Psoas muscle (tissue), 8 donors: Measurements from ENCODE around the gene GABRA4. TPM values are rescaled to one million over a fixed set of nuclear protein-coding genes. Genes with fewer than 3 reads are reported as not detected.

Experiments used
- ATAC-seq, 4 donors: fragments of 200-7000 bp; cut with Tn5 transposase; one replicate each; pipeline ENCODE4 v1.9.1; 2020; ENCODE audit warnings: moderate library complexity in 3 of 4, mild to moderate bottlenecking in 2 of 4
- DNase-seq, 2 donors: peaks; one replicate each; pipeline ENCODE4 v3.0.0-alpha.2; 2020
- H3K27ac ChIP-seq: fragments of 200-600 bp; one replicate; pipeline ENCODE4 v1.8.0; 2022
- H3K27me3 ChIP-seq, 3 donors: fragments of 200-600 bp in 1 of 3; one replicate each; pipeline versions ENCODE4 v1.6.1 to v1.8.0; 2013 to 2022; ENCODE audit warnings: low read length in 2 of 3, mild to moderate bottlenecking in 2 of 3, moderate library complexity in 1 of 3; ENCODE audit not compliant: insufficient read depth in 3 of 3
- H3K36me3 ChIP-seq, 2 donors: fragments of 200-600 bp in 1 of 2; one replicate each; pipeline versions ENCODE4 v1.6.1 to v1.8.0; 2013 to 2022; ENCODE audit warnings: low read depth in 1 of 2, mild to moderate bottlenecking in 1 of 2, moderate library complexity in 1 of 2; ENCODE audit not compliant: insufficient read depth in 1 of 2
- H3K4me1 ChIP-seq: fragments of 200-600 bp; one replicate; pipeline ENCODE4 v1.8.0; 2022
- H3K4me3 ChIP-seq: fragments of 200-600 bp; one replicate; pipeline ENCODE4 v1.8.0; 2022; ENCODE audit warnings: mild to moderate bottlenecking
- H3K9me3 ChIP-seq: fragments of 200-600 bp; one replicate; pipeline ENCODE4 v1.8.0; 2022
- WGBS, 3 donors: extraction: QIAGEN DNeasy Blood & Tissue Kit; methylation state at CpG; one replicate each; pipeline versions ENCODE4 v1.1.6 to v1.1.7; 2013; 5-methylcytosine and 5-hydroxymethylcytosine counted together
- intact Hi-C, 2 donors: fragments of 100-400 bp; cut with DNase I; formaldehyde crosslinking; loops; one replicate each; pipeline versions ENCODE4 v1.11.0 to v1.14.2; 2022
- polyA plus RNA-seq, 3 donors: library from polyadenylated mRNA; stranded (reverse); fragments of 200-250 nt; gene quantifications; one replicate each; pipeline ENCODE4 v1.2.3, GENCODE V29; 2013
- total RNA-seq, 4 donors: library from RNA; stranded (reverse); fragmentation: NEBNext Ultra II Directional in 2 of 4; extraction: Animal tissue kit (Norgen Biotek cat#: 25700) in 2 of 4; gene quantifications; one replicate each; pipeline versions ENCODE4 v1.2.1 to v1.2.4, GENCODE V29; 2021 to 2023
- TF ChIP-seq, protein P1 (sequence below): fragments of 200-600 bp; IDR thresholded peaks from one replicate; pipeline ENCODE4 v1.8.0; 2022; ENCODE audit warnings: antibody characterized with exemption
- donor health status: healthy with polysubstance abuse.
- donor health status: DM: no; HTN: no; CAD: no; lungs with moderate emphysema.
- donor health status: Bipolar disorder and iron deficiency.
- donor health status: healthy.
- donor health status: DM: yes; HTN: yes; CAD: no.
- donor health status: DM: no; HTN: no; CAD: no.
- donor health status: DM: no; HTN: no; CAD: no.
- donor health status: DM: yes; HTN: yes; CAD: no.

The GABRA4 gene
- total and polyA plus RNA-seq, 7 donors = 0.01 TPM; not detected in 6

DNA sequence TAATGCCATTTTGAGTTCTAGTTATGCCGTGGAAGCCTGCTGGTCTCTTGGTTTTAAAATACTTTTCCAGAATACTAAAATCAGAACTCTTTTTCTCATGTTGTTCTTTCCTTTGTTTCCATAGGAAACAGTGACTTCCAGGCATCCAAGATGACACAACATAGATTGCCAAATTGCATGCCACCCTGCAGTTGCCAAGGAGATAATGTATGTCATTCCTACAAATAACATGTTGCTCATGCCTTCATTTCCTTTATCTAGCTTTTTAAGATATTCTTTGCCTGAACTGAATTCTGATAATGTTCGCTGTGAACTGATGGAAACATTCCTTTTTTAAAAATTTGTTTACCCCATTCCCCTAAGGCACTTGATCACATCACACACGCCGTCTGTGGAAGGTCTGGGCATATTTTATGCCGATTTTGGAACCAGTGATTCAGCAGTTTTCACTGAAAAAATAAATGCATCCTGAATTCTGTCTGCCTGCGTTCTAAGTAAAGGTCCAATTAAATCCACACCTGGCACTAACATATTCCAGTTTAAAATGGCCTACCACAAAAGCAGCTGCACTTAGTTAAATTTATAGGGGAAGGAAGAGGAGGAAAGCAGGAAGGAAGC lies 46.4 kb downstream of the GABRA4 start:
- Histone ChIP-seq H3K27me3 (no peaks in the 10 kb centered on the region), H3K4me1 (no peaks in the 10 kb centered on the region), H3K4me3 (no peak overlapping the region), H3K36me3 (no peaks in the 10 kb centered on the region), H3K27ac (no peak overlapping the region), H3K9me3 (no peaks in the 10 kb centered on the region)
- intact Hi-C loops = no loop called here
- 47 to 59% (median 50%) methylated on average over 6 of the region's 6 CpGs for WGBS, 3 donors
- ATAC-seq = no peak
- no peak for DNase-seq
- TF ChIP-seq, protein P1, sequence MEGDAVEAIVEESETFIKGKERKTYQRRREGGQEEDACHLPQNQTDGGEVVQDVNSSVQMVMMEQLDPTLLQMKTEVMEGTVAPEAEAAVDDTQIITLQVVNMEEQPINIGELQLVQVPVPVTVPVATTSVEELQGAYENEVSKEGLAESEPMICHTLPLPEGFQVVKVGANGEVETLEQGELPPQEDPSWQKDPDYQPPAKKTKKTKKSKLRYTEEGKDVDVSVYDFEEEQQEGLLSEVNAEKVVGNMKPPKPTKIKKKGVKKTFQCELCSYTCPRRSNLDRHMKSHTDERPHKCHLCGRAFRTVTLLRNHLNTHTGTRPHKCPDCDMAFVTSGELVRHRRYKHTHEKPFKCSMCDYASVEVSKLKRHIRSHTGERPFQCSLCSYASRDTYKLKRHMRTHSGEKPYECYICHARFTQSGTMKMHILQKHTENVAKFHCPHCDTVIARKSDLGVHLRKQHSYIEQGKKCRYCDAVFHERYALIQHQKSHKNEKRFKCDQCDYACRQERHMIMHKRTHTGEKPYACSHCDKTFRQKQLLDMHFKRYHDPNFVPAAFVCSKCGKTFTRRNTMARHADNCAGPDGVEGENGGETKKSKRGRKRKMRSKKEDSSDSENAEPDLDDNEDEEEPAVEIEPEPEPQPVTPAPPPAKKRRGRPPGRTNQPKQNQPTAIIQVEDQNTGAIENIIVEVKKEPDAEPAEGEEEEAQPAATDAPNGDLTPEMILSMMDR = no peak

DNA sequence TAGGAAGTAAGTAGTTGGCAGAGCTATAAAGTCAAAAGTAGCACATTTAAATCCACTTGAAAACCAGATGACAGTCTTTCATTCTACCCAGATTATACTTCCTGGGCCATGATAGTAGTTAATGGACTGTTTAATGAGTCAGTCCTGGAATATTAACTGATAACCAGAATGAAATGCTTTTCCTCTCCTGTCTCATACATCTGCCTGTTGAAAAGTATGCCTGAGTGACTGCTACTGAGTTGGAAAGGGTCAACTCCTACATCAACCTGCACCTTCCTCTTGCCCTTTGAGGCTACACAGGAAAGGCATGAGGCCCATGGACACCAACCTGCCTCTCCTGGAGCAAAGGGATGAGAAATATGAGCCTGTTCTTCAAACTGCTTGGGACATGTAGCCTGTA lies 48.3 kb downstream of the GABRA4 start:
- H3K9me3 ChIP-seq = no peaks in the 10 kb centered on the region
- H3K4me1 ChIP-seq = no peaks in the 10 kb centered on the region
- ATAC-seq (no peak), DNase-seq (no peak)
- H3K27ac ChIP-seq = no peak overlapping the region
- no peaks in the 10 kb centered on the region for H3K27me3 ChIP-seq
- no peak overlapping the region for H3K4me3 ChIP-seq
- H3K36me3 ChIP-seq = no peaks in the 10 kb centered on the region
- intact Hi-C loops = no loop called here
- TF ChIP-seq, protein P1 = no peak

DNA sequence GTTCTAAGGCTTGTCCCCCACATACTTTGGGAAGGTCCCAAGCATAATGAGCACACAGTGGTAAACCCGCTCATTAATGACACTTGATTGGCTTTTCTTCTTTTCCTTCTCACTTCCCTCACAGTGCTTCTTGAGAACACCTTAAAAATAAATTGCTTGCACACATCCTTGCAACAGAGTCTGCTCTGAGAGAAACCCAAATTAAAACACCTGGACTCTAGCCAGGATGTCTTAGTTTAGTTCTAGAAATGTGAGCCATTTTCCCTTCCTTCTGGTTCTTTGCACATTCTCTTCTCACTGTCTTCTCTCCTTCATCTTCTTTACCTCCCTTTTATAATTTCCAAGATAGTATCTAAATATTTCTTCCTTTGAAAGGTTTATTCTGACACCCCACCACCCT lies 49.0 kb downstream of the GABRA4 start:
- Histone ChIP-seq H3K27me3 (no peaks in the 10 kb centered on the region), H3K4me3 (no peak overlapping the region), H3K4me1 (no peaks in the 10 kb centered on the region), H3K27ac (no peak overlapping the region), H3K36me3 (no peaks in the 10 kb centered on the region), H3K9me3 (no peaks in the 10 kb centered on the region)
- intact Hi-C loops = no loop called here
- TF ChIP-seq, protein P1 = no peak
- DNase-seq = no peak
- WGBS, 3 donors = 83 to 95% (median 93%) methylated on average over 1 of the region's 1 CpG
- ATAC-seq = no peak

DNA sequence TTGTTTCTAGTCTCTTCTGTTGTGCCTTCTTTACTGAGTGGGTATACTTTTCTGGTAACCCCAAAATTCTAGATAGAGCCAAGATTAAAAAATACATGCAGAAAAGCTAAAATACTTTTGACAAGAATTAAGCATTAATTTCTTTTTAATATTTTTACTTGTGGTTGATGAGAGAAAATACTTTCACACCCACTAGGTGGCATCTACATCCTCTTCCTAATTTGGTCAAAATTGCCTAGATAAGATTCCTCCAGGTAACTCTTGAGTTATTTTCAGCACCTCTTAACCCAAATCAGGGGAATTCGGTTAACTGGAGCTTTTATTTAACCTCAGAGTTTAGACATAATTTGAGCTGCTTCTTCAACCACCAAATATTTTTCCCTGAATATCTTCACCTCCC lies 55.9 kb downstream of the GABRA4 start:
- 59 to 64% (median 63%) methylated on average over 1 of the region's 1 CpG for WGBS, 3 donors

More for the DNA sequence above, 55.9 kb downstream of the GABRA4 start:
- ATAC-seq (no peak), DNase-seq (no peak)
- no peak overlapping the region for H3K4me3 ChIP-seq
- no peaks in the 10 kb centered on the region for H3K4me1 ChIP-seq
- no peaks in the 10 kb centered on the region for H3K36me3 ChIP-seq
- H3K27ac ChIP-seq = no peak overlapping the region
- H3K27me3 ChIP-seq = no peaks in the 10 kb centered on the region
- peaks cover 3% of the 10 kb centered on the region for H3K9me3 ChIP-seq
- intact Hi-C loops = no loop called here
- TF ChIP-seq, protein P1 = no peak
